ENCODE data around the gene MGAT5B. TPM values are rescaled to one million over a fixed set of nuclear protein-coding genes. Genes with fewer than 3 reads are reported as not detected.

The MGAT5B gene
- polyA plus RNA-seq, 3 donors = 0.16 to 0.25 (median 0.22) TPM

DNA sequence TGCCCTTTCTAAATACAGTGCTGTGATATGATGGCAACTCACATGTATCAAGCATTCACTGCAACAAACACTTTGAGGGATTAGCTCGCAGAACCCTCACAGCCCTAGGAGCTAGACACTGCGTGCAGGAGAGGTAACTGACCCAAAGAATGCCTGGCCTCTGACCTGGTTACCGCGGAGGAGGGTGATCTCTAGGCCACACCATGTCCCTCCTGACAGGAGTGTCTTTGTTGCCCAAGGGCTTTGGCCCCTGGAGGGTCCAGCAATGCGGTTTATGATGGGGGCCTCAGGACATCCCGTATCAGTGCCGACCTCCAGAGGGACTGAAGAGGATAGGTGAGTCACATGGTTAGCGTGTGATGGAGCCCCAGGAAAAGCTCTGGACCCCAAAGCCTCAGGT, 130.6 kb downstream of the MGAT5B start:
- WGBS, 3 donors = 69 to 80% (median 78%) methylated on average over 8 of the region's 8 CpGs
- H3K27ac ChIP-seq (ENCODE audit: low read depth, low read length) = no peak overlapping the region

Other genes starting within 250 kb of the MGAT5B start
- 1 to 10 TPM in 2 of 3 donors, under 1 TPM in 1; 0.41 to 7.0 (median 2.2) TPM for gene ST6GALNAC1, start 224.6 kb upstream of the MGAT5B start, polyA plus RNA-seq
- gene MXRA7, start 157.4 kb upstream of the MGAT5B start, polyA plus RNA-seq = 100 to 1,000 TPM in 2 of 3 donors, 10 to 100 TPM in 1; 47.6 to 192 (median 176) TPM
- gene JMJD6, start 141.8 kb upstream of the MGAT5B start, polyA plus RNA-seq = 10 to 100 TPM; 19.3 to 51.5 (median 32.4) TPM
- 10 to 100 TPM; 30.2 to 33.4 (median 30.9) TPM for gene METTL23, start 141.6 kb upstream of the MGAT5B start, polyA plus RNA-seq
- gene SRSF2, start 131.1 kb upstream of the MGAT5B start, polyA plus RNA-seq = 100 to 1,000 TPM in 2 of 3 donors, 10 to 100 TPM in 1; 60.6 to 298 (median 109) TPM
- gene MFSD11, start 130.3 kb upstream of the MGAT5B start, polyA plus RNA-seq = 10 to 100 TPM in 2 of 3 donors, 1 to 10 TPM in 1; 8.5 to 15.4 (median 15.0) TPM

Data from adipose tissue (tissue), 3 donors.